PC-3 (cell line): ENCODE results near the gene KMT5C. TPM values are rescaled to one million over a fixed set of nuclear protein-coding genes. Genes with fewer than 3 reads are reported as not detected.
A peak's percentile ranks its signal among the peaks of the same experiment; 100 is the strongest.

Experiments used
- ATAC-seq: fragments of 200-7000 bp; cut with Tn5 transposase; 2 replicates; pipeline ENCODE4 v1.9.1; 2020; ENCODE audit warnings: mild to moderate bottlenecking, moderate library complexity
- BruUV-seq: library from RNA; stranded (reverse); fragments of 400-500 nt; replicated peaks from 2 replicates; lab custom pipeline; 2021; lab: Mats Ljungman, UMichigan
- CTCF ChIA-PET: fragments of 300-600 bp; sonication (Branson Sonifier 250); formaldehyde crosslinking; loops from one replicate; lab custom pipeline; 2022; ENCODE audit warnings: antibody characterized with exemption; lab: Charles Lee
- POLR2A ChIA-PET: fragments of 300-600 bp; sonication (Branson Sonifier 250); formaldehyde crosslinking; loops from one replicate; lab custom pipeline; 2022; ENCODE audit warnings: antibody characterized with exemption; ENCODE audit not compliant: unreplicated experiment; lab: Charles Lee
- DNase-seq: peaks from one replicate; pipeline ENCODE4 v3.0.0-alpha.2; 2015
- H2AFZ ChIP-seq: fragments of 300-600 bp; sonication (generic); 2 replicates; pipeline ENCODE4 v1.6.0; 2016; ENCODE audit warnings: antibody characterized with exemption, low read length
- H3F3A ChIP-seq: fragments of 300-600 bp; sonication (generic); one replicate; pipeline ENCODE4 v1.6.0; 2017; ENCODE audit warnings: antibody characterized with exemption, low read length, control low read depth, mild to moderate bottlenecking; ENCODE audit not compliant: unreplicated experiment
- H3K27ac ChIP-seq: fragments of 300-600 bp; sonication (generic); 2 replicates; pipeline ENCODE4 v1.5.1; 2016; ENCODE audit warnings: mild to moderate bottlenecking, low read length
- H3K27me3 ChIP-seq: fragments of 300-600 bp; sonication (generic); 2 replicates; pipeline ENCODE4 v1.6.1; 2016; ENCODE audit warnings: low read length, mixed read lengths
- H3K36me3 ChIP-seq: fragments of 300-600 bp; sonication (generic); 2 replicates; pipeline ENCODE4 v1.6.1; 2016; ENCODE audit warnings: low read depth, mixed run types, low read length, mixed read lengths
- H3K4me1 ChIP-seq: fragments of 300-600 bp; sonication (generic); 2 replicates; pipeline ENCODE4 v1.5.1; 2016; ENCODE audit warnings: low read length; ENCODE audit not compliant: insufficient read depth
- H3K4me2 ChIP-seq: fragments of 300-600 bp; sonication (generic); 2 replicates; pipeline ENCODE4 v1.6.0; 2016; ENCODE audit warnings: low read length
- H3K4me3 ChIP-seq: fragments of 300-600 bp; sonication (generic); 2 replicates; pipeline ENCODE4 v1.5.1; 2016; ENCODE audit warnings: mild to moderate bottlenecking, low read length, mixed read lengths
- H3K79me2 ChIP-seq: fragments of 300-600 bp; sonication (generic); 2 replicates; pipeline ENCODE4 v1.6.1; 2017; ENCODE audit warnings: low read length, mixed read lengths
- H3K9ac ChIP-seq: fragments of 300-600 bp; sonication (generic); 2 replicates; pipeline ENCODE4 v1.6.0; 2016; ENCODE audit warnings: mild to moderate bottlenecking, low read length
- H3K9me2 ChIP-seq: fragments of 300-600 bp; sonication (generic); replicated peaks from 2 replicates; pipeline ENCODE4 v1.6.1; 2016; ENCODE audit warnings: mixed run types, low read length, mixed read lengths
- H3K9me3 ChIP-seq: fragments of 300-600 bp; sonication (generic); 2 replicates; pipeline ENCODE4 v1.6.1; 2016; ENCODE audit warnings: low read length, mixed read lengths
- H4K20me1 ChIP-seq: fragments of 300-600 bp; sonication (generic); 2 replicates; pipeline ENCODE4 v1.6.1; 2016; ENCODE audit warnings: low read length, mixed read lengths
- CTCF ChIP-seq: fragments of 300-600 bp; sonication (generic); conservative IDR thresholded peaks from 2 replicates; pipeline ENCODE4 v1.5.1; 2017; ENCODE audit warnings: antibody characterized with exemption, low read depth, mild to moderate bottlenecking, low read length
- EZH2 ChIP-seq: fragments of 300-600 bp; sonication (generic); IDR thresholded peaks from one replicate; pipeline ENCODE4 v1.6.1; 2017; ENCODE audit warnings: antibody characterized with exemption, mild to moderate bottlenecking, low read length; ENCODE audit not compliant: unreplicated experiment
- EZH2phosphoT487 ChIP-seq: fragments of 300-600 bp; sonication (generic); IDR thresholded peaks from 2 replicates; pipeline ENCODE4 v1.6.1; 2018; ENCODE audit warnings: mild to moderate bottlenecking, antibody characterized with exemption, low read length, borderline replicate concordance
- intact Hi-C: fragments of 100-400 bp; cut with micrococcal nuclease; formaldehyde crosslinking; loops from 2 replicates; pipeline ENCODE4 v1.9.0; 2023
- total RNA-seq: library from RNA; depleted of rRNA; stranded (reverse); fragments of >200 nt; gene quantifications from 2 replicates; pipeline ENCODE4 v1.2.3, GENCODE V29; 2014

Gene KMT5C
- total RNA-seq, 1 experiment from 2014 or later: 21.9 TPM

- H3K4me1 ChIP-seq: peaks cover 44% of the 10 kb centered on the region
- H3K27ac ChIP-seq: peak overlapping the region; percentile 6; the same call in 1 of the 2 replicates
- peaks cover 5% of the 10 kb centered on the region for H3F3A ChIP-seq
- no TSS peak for BruUV-seq
- ATAC-seq (peak; percentile 1), DNase-seq (no peak)
- no peaks in the 10 kb centered on the region for H3K9me3 ChIP-seq
- H4K20me1 ChIP-seq: no peaks in the 10 kb centered on the region
- H3K36me3 ChIP-seq: no peaks in the 10 kb centered on the region
- H3K9ac ChIP-seq: no peak overlapping the region
- H3K4me3 ChIP-seq: peak overlapping the region; percentile 29; the same call in 1 of the 2 replicates
- no peaks in the 10 kb centered on the region for H3K27me3 ChIP-seq
- peak overlapping the region; percentile 71 for H3K4me2 ChIP-seq
- TF ChIP-seq EZH2phosphoT487 (no peak), EZH2 (no peak), CTCF (no peak)
- POLR2A ChIA-PET: no interaction called here
- H2AFZ ChIP-seq: peak overlapping the region; percentile 17; the same call in 1 of the 2 replicates
- H3K79me2 ChIP-seq: no peaks in the 10 kb centered on the region
- CTCF ChIA-PET: interaction anchor here (1.0 kb wide), 1 partner anchor 9 kb away, joined by 5 read pairs; no protein-coding TSS in a partner anchor
- intact Hi-C loops: loop anchor here (5.0 kb wide), 1 partner anchor 72 kb away; no protein-coding TSS in a partner anchor
- H3K9me2 ChIP-seq: no peaks in the 10 kb centered on the region
These were observed 34.5 kb downstream of the KMT5C start for GRCh38 chr19:55373993-55374757.

- ChIA-PET CTCF (no interaction called here), POLR2A (interaction anchor here (0.7 kb wide), 1 partner anchor 1185 kb away, joined by 25 read pairs; no protein-coding TSS in a partner anchor)
- no peaks in the 10 kb centered on the region for H4K20me1 ChIP-seq
- no peak within 1 kb of the TSS for H3K27ac ChIP-seq
- TF ChIP-seq EZH2 (no peak), CTCF (no peak), EZH2phosphoT487 (no peak)
- no peaks in the 10 kb centered on the region for H3F3A ChIP-seq
- H3K79me2 ChIP-seq: peaks cover 1% of the 10 kb centered on the region
- no peak for DNase-seq
- no peak within 1 kb of the TSS for H3K4me3 ChIP-seq
- H3K9me2 ChIP-seq: no peaks in the 10 kb centered on the region
- intact Hi-C loops: no loop called here
- no peak within 1 kb of the TSS for H3K4me2 ChIP-seq
- no TSS peak for BruUV-seq
- H2AFZ ChIP-seq: no peak within 1 kb of the TSS
- H3K9me3 ChIP-seq: no peaks in the 10 kb centered on the region
- H3K27me3 ChIP-seq: no peaks in the 10 kb centered on the region
- H3K4me1 ChIP-seq: peaks cover 30% of the 10 kb centered on the region
- no peak within 1 kb of the TSS for H3K9ac ChIP-seq
- ATAC-seq: peak; percentile 10; the same call in 1 of the 2 replicates
- H3K36me3 ChIP-seq: no peaks in the 10 kb centered on the region
These were observed 36.7 kb downstream of the KMT5C start, which contains the start of gene TMEM190 for GRCh38 chr19:55376241-55376933. Gene TMEM190, plus strand, starts transcription at chr19:55376826. Its CDS starts 28 bp downstream, at chr19:55376854.
